Chondrocyte (in vitro differentiated cells): ENCODE data around the gene SKAP1. TPM values are rescaled to one million over a fixed set of nuclear protein-coding genes. Genes with fewer than 3 reads are reported as not detected.

Experiments
- DNase-seq: peaks from one replicate; pipeline ENCODE4 v3.0.0; 2021; ENCODE audit warnings: mixed read lengths, low spot score
- H3K27ac Mint-ChIP-seq: one replicate; pipeline ENCODE4 v1.8.0; 2021; ENCODE audit warnings: mild to moderate bottlenecking, moderate library complexity, mixed read lengths; ENCODE audit not compliant: unreplicated experiment
- H3K27me3 Mint-ChIP-seq: 2 replicates; pipeline ENCODE4 v1.8.0; 2021; ENCODE audit warnings: low read depth, mixed read lengths
- H3K36me3 Mint-ChIP-seq: 2 replicates; pipeline ENCODE4 v1.8.0; 2021; ENCODE audit warnings: low read depth, mixed read lengths
- H3K4me1 Mint-ChIP-seq: 2 replicates; pipeline ENCODE4 v1.8.0; 2021; ENCODE audit warnings: low read depth, mild to moderate bottlenecking, mixed read lengths
- H3K4me3 Mint-ChIP-seq: one replicate; pipeline ENCODE4 v1.8.0; 2021; ENCODE audit warnings: mild to moderate bottlenecking, moderate library complexity, mixed read lengths; ENCODE audit not compliant: unreplicated experiment
- H3K9me3 Mint-ChIP-seq: 2 replicates; pipeline ENCODE4 v1.8.0; 2021; ENCODE audit warnings: low read depth, mixed read lengths
- total RNA-seq: library from RNA; stranded (reverse); gene quantifications from 3 replicates; pipeline ENCODE4 v1.2.1, GENCODE V29; 2021
- TF ChIP-seq, protein P1 (sequence below): fragments of 200-600 bp; sonication (generic); IDR thresholded peaks from 2 replicates; pipeline ENCODE4 v1.5.0; 2021; ENCODE audit warnings: antibody characterized with exemption, mild to moderate bottlenecking, moderate library complexity

Gene SKAP1
- total RNA-seq, 1 donor from 2014 or later: not detected

DNA sequence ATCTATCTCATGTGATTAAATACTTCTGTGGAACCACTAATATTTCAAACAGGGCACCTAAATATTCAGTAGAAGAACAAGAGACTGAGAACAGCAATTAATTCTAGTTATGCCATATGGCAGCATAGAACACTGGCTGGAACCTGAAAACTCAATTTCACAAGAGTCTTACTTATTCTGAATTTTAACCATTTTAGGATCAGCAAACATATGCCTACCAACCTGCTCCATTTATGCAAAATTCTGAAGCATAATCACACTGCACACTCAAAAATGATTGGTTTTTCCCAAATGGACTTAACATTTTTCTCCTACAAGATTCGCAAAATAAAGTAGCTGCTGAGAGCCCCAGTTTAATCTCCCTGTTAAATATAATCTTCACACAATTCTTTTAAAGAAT is 43.2 kb downstream of the SKAP1 start:
- Mint-ChIP-seq H3K27me3 (peaks cover 70% of the 10 kb centered on the region), H3K4me1 (no peaks in the 10 kb centered on the region), H3K27ac (no peak overlapping the region), H3K36me3 (no peaks in the 10 kb centered on the region), H3K4me3 (no peak overlapping the region), H3K9me3 (no peaks in the 10 kb centered on the region)
- TF ChIP-seq, protein P1, sequence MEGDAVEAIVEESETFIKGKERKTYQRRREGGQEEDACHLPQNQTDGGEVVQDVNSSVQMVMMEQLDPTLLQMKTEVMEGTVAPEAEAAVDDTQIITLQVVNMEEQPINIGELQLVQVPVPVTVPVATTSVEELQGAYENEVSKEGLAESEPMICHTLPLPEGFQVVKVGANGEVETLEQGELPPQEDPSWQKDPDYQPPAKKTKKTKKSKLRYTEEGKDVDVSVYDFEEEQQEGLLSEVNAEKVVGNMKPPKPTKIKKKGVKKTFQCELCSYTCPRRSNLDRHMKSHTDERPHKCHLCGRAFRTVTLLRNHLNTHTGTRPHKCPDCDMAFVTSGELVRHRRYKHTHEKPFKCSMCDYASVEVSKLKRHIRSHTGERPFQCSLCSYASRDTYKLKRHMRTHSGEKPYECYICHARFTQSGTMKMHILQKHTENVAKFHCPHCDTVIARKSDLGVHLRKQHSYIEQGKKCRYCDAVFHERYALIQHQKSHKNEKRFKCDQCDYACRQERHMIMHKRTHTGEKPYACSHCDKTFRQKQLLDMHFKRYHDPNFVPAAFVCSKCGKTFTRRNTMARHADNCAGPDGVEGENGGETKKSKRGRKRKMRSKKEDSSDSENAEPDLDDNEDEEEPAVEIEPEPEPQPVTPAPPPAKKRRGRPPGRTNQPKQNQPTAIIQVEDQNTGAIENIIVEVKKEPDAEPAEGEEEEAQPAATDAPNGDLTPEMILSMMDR: no peak
- DNase-seq: no peak

DNA sequence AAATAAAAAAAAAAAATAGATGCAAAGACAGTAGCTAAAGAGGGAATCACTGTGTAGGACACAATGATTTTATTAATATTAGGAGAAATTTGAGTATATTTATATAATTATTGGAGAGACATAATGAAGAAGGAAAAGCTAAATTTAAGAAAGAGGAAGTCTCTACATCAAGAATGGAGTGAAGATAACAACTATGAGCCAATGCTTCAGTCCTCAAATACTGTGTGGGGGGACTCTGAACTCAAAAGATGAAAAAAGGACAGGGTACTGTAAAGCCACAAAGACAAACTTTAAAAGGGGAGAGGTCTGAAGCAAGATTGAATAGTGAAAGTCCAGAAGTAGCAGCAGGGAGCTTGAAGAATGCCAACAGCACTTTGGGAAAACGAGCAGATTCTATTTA is 44.7 kb downstream of the SKAP1 start:
- Mint-ChIP-seq H3K27me3 (peaks cover 67% of the 10 kb centered on the region), H3K27ac (no peak overlapping the region), H3K4me3 (no peak overlapping the region), H3K4me1 (no peaks in the 10 kb centered on the region), H3K36me3 (no peaks in the 10 kb centered on the region), H3K9me3 (no peaks in the 10 kb centered on the region)
- TF ChIP-seq, protein P1: no peak
- no peak for DNase-seq

DNA sequence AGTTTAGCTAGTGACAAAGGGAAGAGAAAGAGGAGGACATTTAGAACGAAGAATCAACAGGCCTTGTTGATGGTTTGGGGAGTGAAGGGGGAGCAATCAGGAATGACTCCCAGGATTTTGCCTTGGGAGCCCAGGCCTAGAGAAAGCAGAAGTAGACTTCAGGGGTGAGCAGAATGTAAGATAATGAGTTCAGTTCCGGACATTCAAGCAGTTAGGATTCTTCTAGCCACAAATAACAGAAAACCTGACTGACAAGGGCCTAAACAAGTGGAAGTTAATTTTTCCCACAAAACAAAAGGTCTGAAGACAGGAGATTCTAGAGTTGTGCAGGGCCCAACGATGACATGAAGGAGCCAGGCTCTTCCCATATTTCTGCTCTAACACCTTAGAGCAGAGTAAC is 45.9 kb downstream of the SKAP1 start:
- no peak for DNase-seq
- no peaks in the 10 kb centered on the region for H3K9me3 Mint-ChIP-seq
- peaks cover 62% of the 10 kb centered on the region for H3K27me3 Mint-ChIP-seq
- no peak overlapping the region for H3K4me3 Mint-ChIP-seq
- H3K27ac Mint-ChIP-seq: no peak overlapping the region
- TF ChIP-seq, protein P1: no peak
- H3K36me3 Mint-ChIP-seq: no peaks in the 10 kb centered on the region
- no peaks in the 10 kb centered on the region for H3K4me1 Mint-ChIP-seq

DNA sequence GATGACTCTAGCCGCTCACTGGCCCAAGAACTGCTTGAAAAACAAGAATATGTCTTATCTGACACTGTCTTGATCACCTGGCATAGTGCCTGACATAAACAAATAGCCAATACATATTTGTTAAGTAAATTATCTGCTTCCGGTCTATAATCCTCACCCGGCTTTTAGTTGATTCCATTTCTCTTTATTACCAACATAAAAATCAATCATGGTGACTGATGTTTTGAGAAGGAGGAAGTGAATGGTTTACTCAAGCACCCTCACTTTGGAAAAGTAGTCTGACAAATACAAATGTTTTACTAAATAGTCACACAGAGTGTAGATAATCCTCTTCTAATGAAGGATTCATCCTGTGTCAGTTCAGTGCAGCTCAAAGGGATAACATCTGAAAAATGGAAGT is 47.0 kb downstream of the SKAP1 start:
- TF ChIP-seq, protein P1: no peak
- DNase-seq: no peak
- H3K36me3 Mint-ChIP-seq: no peaks in the 10 kb centered on the region
- no peaks in the 10 kb centered on the region for H3K9me3 Mint-ChIP-seq
- H3K27me3 Mint-ChIP-seq: peaks cover 55% of the 10 kb centered on the region
- no peak overlapping the region for H3K4me3 Mint-ChIP-seq
- no peak overlapping the region for H3K27ac Mint-ChIP-seq
- H3K4me1 Mint-ChIP-seq: no peaks in the 10 kb centered on the region

DNA sequence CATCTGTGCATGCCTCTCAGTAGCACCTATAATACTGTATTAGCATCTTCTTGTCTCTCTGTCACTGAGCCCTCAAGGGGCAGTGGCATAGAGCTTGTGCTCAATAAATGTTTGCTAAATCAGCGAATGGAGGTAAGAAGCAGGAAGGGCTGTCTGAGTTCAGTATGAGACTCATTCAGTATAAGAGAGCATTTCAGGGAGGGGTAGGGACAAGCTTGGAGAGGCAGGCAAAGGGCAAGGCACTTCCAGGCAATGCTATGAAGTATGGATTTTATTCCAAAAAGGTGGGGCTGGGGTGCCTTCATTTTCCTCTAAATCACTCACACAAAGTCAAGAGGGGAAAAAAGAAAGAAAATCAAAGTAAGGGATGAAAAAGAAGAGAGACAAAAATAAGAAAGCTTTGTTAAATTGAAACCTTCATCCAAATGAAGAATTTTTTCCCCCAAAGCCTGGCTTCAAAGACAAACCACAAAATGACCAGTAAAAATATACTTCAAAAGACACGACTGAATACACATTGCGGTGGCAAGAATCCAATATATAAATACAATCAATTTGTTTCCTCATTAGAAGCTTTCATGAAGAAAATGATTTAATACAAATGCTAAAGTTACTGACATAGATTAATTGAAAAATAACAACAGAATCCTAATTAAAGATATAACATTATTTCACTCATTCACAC is 51.2 kb downstream of the SKAP1 start:
- no peaks in the 10 kb centered on the region for H3K4me1 Mint-ChIP-seq
- H3K27ac Mint-ChIP-seq: no peak overlapping the region
- H3K27me3 Mint-ChIP-seq: peaks cover 31% of the 10 kb centered on the region
- H3K4me3 Mint-ChIP-seq: no peak overlapping the region
- no peaks in the 10 kb centered on the region for H3K36me3 Mint-ChIP-seq
- H3K9me3 Mint-ChIP-seq: no peaks in the 10 kb centered on the region
- no peak for DNase-seq
- TF ChIP-seq, protein P1: no peak
